OCI-M1 (cell line): ENCODE results near the gene GRM3.
A peak's percentile ranks its signal among the peaks of the same experiment; 100 is the strongest.

ENCODE experiments used
- DNase-seq: peaks from one replicate; lab custom pipeline; 2025; lab: John Stamatoyannopoulos, UW

GRM3 gene

DNA sequence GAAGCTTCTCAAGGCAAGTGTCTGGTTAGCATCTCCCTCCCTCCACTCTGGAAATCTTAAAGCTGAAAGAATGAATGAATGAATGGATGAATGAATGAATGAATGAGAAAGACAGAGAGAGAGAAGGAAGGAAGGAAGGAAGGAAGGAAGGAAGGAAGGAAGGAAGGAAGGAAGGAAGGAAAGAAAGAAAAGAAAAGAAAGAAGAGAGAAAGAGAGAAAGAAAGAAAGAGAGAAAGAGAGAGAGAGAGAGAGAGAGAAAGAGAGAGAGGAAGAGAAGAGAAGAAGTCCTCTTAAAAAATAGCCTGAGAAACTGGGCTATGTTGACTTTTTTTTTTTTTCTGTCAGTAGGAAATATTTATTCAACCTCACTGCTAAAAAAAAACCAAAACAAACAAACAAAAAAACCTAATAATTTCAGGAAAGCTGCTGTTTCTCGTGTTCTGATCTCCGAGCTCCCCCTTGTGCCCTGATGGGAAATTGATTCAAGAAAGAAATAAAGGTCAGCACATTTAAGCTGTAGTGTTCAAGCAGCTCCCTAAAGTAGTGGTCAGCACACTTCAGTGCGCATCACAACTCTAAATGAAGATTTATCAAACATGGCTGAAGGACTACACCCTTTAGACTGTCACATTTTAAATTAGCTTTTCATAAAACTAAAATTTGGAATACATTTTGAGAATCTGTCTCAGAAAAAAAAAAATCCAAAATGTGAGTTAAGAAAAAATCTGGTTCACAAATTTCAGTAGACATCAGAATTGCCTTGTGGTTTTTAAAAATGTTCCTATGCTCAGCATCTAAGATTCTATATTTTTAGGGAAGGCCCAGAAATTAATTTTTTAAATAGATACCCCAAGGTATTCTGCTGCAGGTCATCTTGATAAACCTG is 261.5 kb downstream of the GRM3 start:
- DNase-seq: peak; percentile 67

DNA sequence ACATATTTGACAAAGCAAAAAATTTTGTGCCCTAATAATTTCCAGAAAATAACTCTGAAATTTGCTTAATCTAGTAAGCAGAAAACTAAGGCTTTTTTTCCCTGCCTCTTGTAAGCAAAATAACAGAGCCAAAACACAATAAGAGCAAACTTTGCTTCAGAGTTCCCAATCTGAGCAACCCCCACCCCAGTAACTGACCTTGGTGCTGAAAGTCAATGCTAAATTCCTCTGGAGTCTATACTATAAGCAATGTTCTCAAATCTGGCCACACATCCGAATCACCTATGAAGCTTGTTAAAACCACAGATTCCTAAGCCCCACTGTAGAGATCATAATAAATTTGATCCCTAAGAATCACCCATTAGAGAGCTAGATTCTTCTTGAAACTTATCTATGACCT is 265.2 kb downstream of the GRM3 start:
- peak; percentile 43 for DNase-seq

- DNase-seq: peak; percentile 10
Observed at GRCh38 chr7:86911659-86912058, 267.9 kb downstream of the GRM3 start.

GRCh38 chr7:86913709-86914108 is 270.0 kb downstream of the GRM3 start:
- DNase-seq: no peak
